GM21390 (cell line): ENCODE measurements around the gene STXBP4.

Source experiments
- ATAC-seq: cut with Tn5 transposase; IDR thresholded peaks from one replicate; pipeline ENCODE4 v1.9.1; 2021; ENCODE audit not compliant: unreplicated experiment

STXBP4 gene

DNA sequence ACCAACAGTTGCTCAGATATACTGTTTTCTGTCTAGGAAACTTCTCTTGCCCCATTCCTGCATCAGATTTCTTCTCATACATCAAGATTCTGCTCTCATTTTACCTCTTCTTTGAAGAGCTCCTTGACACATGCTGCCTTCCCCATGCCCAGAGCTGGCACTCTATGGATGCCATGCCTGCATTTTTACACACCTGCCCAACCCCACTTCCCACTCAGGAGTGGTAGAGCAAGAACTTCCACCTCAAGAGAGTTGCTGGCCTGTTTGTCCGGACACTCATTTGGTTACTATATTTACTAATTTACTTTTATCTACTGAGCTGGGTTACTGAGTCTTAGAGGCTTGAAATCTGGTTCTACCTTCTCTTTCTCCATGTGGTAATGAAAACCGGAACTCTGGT is 197.9 kb downstream of the STXBP4 start:
- ATAC-seq: no peak

DNA sequence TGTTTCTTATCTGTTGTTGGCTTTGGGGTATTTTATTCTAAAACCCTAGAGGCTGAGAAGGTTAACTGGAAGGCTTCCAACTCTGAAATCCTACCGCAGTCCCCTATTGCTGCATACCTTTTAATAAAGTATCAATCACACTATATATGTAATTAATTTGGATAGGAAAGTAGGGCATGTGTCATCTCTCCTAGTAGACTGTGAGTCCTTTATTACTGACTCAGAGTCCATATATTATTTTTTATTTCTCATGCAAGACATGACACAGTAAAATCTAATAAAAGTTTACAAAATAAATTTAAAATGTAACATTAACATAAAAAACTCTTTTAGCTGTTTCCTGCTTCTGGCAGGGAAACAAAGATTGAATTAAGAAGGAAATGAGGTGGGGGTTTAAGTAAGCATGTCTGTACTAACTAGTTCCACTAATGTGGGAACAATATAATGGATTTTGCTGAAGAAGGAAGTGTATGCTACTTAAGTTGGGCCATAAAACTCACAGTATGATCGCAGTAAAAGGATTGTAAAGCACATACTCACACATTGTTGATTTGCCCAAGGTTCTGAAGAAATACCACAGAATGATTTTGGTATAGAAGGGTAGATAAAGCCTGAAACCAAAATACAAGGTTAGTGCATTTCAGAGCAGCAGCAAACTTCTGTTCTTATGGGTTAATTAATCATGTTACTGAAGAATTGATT is 198.6 kb downstream of the STXBP4 start:
- no peak for ATAC-seq

DNA sequence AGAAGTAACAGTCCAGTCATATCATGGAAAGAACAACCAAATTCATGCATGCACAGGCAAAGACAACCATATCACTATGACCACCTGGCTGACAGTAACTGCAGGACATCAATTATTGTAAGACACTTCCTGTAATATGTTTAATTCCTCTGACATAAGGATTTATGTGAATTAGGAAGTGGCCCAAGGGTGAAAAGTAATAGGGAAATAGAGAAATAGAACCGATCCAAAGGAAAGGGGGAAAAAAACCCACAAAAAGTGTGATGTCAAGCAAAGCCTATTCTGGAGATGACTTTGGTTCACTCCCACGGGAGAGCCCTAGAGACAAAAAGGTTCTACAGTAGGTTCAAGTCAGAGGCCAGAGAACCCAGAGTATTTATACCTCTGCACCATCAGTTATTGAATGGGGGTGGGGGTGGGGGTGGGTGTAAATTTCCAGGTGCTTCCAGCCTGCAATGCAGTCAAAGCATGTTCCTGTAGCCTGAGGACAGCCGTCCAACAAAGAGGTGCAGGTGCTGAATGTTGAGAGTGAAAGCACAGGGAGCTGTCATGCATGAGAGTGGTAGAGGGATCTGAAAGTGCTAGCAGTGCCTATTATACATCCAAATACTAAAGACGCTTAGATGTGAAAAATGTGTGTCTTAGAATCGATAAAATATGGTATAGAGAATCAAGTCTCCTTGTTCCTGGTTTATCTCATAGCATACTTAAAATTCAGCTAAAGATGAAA is 200.6 kb downstream of the STXBP4 start:
- peak; percentile 86 for ATAC-seq

DNA sequence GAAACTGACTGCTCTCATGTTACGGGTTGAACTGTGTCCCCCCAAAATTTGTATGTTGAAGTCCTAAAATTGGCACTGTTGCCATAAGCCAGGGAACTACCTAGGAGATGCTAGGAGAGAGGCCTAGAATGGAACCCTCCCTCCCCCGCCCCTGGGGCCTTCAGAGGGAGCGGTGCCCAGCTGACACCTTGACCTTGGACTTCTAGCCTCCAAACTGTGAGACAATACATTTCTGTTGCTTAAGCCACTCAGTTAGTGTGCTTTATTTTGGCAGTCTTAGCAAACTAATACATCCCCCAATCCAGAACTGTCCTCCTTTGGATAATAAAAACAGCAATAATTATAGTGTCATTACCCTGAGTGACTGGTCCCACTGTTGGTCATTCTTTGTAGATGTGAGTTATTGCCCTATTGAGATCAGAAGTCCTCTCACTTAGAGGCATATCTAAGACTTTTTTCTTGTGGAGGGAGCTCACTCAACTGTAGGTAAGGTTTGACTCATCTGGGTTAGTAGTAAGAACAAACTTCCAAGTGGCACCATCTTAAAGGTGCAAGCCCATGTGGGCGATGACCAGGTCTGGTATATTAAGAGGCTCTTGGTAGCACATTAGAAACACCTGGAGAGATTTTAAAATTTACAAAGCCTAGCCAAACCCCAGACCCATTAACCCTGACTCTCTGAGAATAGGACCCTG is 203.2 kb downstream of the STXBP4 start:
- ATAC-seq: peak; percentile 28

DNA sequence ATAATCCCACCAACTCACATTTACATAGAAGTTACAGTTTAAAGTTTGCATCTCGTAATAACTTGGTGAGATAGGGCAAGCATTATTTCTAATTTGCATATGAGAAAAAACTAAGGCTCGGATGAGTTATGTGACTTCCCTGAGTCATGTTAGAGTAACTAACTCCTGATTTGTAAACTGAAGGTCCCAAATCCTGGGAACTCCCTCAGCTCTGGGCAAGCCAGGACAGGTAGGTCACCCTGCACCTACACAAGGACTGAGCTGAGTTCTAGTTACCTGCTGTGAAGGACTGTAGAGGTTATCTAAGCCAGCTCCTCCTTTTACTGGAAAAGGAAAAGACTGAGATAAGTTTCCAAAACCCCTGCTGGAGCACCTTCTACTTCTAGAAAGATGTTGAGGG is 204.0 kb downstream of the STXBP4 start:
- peak; percentile 30 for ATAC-seq

DNA sequence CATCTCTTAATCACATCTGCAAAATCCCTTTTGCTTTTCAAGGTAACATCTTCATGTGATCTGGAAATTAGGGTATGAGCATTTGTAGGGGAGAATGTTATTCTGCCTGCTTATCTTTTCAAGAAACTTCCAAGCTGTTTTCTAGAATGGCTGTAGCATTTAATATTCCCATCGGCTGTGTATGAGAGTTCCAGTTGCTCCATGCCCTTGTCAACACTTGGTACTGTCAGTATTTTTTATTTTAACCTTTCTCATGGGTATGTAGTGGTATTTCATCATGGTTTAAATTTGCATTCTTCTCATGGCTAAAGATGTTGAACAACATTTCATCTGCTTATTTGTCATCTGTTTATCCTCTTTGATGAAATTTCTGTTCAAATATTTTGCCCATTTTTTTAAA is 205.6 kb downstream of the STXBP4 start:
- no peak for ATAC-seq

DNA sequence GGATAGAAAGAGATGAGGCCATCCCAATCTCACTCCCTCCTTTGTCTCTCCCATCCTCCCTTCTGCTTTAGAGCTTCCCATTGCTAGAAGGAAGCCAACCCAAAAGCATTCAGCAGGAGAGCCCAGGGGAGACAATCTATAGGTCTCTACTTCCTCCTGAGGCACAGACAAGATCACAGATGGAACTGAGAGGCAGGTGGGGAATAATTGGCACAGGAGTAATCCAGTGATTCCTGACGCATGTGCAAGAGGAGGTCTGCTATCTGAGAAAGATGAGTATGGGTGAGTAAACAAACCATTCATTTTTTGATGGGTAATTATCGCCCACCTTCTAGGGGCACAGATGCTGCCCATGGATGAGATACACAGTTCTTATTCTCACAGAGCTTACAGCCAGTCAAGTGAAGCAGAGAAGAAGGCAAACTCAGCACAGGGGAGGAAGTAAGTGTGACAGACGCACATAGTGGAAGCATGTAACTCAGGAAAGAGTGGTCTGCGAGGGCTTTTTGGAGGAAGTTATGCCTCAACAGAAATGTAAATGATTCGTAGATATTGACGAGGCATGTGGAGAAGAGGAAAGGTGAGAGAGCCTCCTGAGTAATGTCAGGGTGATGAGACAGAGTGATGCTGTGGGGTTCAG is 207.3 kb downstream of the STXBP4 start:
- no peak for ATAC-seq

DNA sequence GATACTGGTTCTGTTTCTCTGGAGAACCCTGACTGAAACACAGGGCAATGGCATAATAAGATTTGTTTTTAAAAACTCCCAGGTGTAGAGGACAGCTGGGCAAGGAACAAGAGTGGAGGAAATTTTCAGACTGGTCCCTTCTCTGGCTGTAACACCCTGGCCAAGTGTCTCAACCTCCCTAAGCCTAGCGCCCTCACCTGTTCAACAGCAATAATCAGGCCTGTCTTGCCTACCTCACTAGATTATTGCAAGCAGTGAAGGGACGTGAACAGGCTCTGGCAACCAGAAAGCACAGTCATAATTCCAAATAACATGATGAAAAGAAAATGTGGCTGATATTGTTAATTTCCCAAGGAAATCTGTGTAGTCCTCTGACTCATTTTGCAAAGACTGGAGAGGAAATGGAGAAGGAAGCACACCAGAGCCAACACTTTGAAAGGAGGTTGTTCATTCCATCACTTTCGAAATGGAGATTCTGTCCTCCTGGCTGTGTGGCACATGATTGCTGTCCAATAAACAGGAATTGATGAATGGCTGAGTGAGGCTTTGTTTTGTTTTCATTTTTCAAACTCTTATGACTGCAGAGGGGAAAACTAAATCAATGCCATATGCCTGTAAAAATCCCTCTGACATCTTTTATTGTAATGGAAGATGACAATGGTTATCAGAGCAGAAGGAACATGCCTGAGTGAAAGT is 208.7 kb downstream of the STXBP4 start:
- no peak for ATAC-seq

DNA sequence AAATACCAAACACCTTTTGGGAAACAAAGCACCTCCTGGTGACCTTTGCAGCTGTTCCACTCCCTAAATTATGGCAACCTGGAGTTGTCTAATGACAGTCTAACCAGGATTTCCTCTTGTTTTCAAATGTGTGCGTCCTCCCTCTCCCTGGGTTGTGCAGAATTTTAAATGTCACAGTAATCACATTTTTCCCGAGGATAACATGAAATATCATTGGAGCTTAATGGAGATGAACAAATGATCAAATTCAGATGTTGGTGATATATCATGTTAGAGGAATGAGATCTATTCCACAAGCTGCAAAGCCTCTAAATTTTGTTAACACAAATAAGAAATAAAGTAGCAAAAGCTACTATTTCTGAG is 209.3 kb downstream of the STXBP4 start:
- ATAC-seq: no peak

DNA sequence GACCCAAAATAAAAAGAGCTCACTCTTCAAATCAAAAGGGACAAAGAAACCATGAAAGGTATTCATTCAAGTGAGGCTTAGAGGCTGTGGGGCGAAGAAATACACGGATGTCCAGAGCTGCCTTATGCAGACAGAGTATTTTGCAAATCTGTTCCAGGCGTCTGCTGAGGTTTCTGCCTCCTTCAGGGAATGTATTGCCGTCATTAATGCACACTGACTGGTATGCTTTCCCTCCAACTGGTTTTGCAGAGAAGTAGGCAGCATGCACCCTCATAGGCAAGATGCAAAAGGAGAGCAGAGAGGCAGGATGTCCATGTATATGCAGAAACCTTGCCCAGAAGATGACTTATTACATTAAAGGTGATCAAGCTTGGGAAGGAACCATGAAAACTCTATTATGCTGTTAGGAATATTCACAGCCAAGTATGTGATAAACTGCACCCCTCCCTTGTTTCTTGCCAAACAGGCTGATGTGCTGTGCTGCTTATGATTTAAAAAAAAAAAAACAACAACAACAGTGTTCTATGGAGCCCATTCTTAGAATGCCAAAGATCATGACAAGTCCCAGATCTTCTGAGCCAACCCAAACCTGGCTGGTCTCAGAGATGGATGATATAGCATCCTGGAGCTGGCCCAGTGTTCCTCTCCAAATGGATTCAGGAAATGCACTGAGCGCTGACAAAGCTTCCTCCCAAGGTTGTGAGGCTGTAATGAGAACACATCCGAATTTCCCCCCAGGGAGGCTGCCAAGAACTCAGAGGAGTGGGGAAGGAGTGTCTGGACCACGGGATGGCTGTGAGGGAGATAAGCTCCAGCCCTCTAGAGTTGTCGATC is 218.6 kb downstream of the STXBP4 start:
- no peak for ATAC-seq

DNA sequence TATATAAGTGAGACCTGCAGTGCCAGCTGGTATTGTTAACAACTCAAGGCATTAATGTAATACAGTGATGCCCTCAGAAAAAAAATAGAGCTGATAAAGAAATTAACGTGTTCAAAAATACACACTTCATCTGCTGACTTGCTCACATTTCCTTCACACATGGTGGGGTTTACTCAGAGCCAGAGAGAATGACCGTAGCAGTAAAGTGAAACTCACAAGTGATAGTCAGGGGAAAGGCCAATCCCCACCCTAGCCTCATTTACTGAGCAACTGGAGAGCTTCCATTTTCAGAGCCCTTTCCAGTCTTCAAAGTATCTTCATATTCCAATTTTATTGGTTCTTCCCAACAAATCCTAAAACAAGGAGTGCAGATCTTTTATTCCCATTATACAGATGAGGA is 222.2 kb downstream of the STXBP4 start:
- peak; percentile 78 for ATAC-seq

DNA sequence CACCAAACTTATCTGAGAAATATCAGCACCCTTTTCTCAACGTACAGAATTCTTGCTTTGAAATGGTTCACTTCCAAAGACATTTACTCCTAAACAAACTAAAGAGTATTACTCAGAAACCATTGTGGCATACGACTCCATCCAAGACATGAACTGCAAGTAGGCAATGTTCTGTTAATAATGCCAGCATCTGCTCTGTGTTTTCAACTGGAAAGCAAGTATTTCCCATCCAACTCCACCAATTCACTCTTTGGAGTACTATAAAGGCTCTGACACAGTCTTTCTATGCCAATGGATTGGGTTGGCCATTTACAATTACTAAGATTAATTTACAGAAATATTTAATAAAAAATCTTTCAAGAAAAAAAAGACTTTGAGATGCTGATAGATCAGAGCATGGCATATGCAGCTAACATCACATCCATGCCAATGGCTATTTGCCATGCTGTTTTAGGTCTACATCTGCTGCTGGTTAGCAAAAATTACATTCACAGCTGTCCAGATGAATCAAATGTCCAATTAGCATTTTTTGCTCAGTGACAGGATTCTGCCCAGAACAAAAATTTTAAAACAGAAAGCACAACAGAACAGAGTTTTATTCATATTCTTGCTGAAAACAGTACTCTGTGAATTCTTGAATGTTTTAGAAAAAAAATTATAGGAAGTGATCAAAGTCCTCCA is 230.3 kb downstream of the STXBP4 start:
- no peak for ATAC-seq

DNA sequence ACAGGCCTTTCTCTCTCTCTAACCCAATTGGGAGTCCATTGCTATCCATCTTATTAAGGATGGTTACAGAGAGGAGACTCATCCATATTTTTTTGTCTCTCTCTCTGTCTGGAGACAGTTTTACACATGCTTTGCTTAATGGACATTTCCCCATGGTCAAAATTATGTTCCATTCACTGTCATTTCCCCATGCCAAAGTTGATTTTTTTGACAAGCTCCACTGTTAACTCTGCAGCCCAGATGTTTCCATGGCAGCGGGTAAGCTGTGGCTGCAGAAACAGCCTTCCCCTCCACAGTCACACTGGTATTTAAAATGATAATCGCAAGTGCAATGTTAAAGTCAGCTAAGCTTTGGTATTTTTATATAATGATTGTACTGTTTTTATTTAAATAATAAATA is 232.3 kb downstream of the STXBP4 start:
- no peak for ATAC-seq

DNA sequence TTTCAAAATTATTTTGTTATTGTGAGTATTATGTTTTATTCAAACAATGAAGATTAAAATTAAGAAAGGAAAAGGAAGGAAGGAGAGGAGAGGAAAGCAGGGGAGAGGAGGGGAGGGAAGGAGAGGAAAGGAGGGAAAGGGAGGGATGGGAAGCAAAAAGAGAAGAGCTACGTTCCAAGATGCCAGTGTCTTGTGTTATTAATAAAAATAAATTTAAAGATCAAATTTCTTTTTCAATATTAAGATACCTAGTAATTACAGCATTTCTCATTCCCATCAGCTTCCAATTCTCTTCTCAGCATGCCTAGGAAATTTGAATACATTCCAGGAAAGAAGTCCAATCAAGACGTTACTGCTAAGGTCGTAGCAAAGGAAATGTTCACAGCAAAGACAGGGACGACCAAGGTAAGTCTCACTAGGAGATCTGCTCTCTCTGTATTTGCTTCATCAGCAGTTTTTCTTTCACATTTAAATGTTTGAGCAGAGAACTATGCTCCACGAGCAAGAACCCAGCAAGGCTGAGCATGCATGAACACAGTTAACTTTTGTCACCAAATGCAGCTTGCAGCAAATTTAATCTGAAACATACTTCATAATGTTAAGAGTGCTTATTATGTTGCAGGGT is 232.9 kb downstream of the STXBP4 start:
- ATAC-seq: no peak

DNA sequence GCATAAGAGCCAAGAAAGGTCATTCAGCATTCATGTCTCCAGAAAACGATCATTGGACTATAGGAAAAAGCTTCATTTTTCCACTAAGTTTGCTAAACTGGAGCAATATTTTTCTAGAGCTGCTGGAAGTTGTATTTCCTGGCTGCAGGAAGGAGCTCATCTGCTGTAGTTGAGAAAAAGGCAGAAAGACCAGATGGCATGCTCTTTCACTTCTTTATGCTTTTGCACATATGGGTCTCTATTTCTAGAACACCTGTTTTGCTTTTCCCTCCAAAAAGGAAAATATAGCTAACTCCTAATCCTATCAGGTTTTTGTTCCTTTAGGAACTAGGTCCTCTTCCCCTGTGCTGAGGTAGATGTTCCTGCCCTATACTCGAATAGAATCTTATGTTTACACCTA is 234.3 kb downstream of the STXBP4 start:
- no peak for ATAC-seq

DNA sequence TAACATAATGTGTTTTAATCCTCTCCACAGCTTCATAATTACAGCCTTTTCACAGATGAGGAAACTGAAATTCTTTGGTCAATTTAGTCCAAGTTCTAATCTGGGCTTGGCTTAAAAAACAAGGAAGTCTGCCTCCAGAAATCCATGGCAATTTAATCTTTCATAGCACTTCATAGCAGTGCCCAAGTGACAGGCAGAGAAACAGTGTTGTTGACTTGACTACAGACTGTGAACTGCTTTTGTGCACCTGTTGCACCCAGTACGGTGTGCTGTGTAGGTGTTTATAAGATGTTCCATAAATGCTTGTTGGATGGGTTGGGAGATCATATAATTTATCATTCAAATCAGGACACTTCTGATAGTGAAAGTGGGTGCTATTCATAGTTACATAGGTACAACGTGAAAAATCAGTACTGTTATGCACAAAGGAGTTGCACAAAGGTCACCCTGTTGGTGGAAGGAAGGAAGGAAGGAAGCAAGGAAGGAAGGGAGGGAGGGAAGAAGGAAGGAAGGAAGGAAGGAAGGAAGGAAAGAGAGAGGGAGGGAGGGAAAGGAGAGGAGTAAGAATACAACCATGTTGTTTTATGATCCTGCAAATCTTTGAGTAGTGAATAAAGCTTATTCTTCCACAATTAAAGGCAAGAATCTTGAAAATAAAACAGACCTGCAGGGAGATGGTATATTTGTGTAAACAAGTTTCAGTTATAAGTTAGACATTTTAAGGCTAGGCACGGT is 239.7 kb downstream of the STXBP4 start:
- no peak for ATAC-seq

DNA sequence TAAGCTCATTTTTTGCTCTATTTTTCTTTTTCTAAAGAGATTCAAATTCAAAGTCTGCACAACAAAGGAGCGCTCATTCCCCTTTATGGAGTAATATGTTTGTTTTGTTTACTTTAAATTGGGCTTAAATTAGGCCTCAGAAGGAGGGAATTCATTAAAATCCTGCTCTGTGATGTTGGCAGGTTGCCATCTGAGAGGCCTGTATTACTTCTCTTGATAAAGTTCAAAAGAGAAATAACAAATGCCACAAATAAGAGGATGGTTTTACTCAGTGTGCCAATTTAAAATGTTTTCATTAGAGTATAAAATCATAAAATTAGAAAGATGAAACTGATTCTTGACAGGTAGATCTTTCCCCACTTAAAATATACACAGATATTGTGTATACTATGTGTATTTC is 241.7 kb downstream of the STXBP4 start:
- no peak for ATAC-seq

DNA sequence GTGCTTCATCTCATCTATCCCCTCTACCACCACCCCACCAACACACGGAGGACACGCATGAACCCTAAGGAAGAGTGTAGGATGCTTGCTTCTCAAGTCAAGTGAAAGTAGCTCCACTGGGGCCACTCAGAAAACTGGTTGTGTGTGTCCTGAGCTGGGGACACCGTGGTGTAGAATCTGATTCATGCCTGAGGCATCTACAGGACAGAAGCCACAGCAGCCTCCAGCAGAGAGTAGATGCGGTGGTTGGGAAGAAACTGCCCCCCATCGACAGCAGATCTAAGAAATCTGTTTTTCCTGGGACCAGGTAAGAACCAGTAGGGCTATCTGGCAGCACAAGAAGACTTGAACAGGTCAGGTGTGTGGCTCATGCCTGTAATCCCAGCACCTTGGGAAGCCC is 244.3 kb downstream of the STXBP4 start:
- no peak for ATAC-seq

DNA sequence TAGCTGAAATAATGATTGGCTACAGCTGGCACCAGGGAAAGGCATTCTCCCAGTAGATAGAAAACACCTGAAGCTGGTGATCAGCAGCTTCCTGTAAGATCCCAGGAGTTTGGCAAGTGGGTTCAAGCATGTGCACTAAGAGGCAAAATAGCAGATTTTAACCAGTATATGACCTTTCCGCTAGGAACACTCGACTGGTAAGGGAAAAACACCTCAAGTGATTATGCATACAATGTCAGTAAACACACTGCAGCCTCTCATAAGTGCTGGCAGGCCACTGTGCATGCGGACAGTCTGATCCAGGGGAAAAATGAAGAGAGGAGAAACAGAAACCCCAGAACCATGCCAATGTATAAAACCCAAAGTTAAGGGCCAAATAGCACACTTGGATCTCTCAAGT is 247.1 kb downstream of the STXBP4 start:
- no peak for ATAC-seq
